Activated T-cell treated with anti-CD3 and anti-CD28 coated beads, Interleukin-2, amount 50 U/mL, for 48 hours (primary cell): ENCODE measurements around the gene MRAP.
"Not testable (repeated sequence)": the region's sequence is repeated elsewhere in the genome, so short reads cannot be mapped to it uniquely, and the experiment has no call there.

Experiments
- DNase-seq, 2 experiments: peaks; one replicate each; pipeline ENCODE4 v3.0.0-alpha.2; 2020

MRAP gene

DNA sequence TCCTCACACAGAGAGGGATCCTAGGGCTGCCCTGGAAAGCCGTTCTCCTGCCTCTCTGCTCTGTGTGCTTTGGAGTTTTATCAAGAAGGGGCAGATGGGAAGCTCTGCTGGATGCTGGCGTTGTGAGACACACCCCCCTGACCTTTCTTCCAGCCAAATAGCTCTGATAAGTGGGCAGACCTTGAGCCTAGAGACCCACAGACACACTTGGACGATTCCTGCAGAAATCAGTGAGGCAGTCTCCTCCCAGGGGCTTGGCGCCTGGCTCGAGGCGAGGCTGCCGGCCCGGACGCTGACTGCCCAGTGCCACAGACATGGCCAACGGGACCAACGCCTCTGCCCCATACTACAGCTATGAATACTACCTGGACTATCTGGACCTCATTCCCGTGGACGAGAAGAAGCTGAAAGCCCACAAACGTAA is at the start of gene MRAP:
Gene MRAP, plus strand, starts transcription at position 198 of the 424 bp plus-strand sequence. Its CDS starts 117 bp downstream, at position 315.
- no peak for DNase-seq

DNA sequence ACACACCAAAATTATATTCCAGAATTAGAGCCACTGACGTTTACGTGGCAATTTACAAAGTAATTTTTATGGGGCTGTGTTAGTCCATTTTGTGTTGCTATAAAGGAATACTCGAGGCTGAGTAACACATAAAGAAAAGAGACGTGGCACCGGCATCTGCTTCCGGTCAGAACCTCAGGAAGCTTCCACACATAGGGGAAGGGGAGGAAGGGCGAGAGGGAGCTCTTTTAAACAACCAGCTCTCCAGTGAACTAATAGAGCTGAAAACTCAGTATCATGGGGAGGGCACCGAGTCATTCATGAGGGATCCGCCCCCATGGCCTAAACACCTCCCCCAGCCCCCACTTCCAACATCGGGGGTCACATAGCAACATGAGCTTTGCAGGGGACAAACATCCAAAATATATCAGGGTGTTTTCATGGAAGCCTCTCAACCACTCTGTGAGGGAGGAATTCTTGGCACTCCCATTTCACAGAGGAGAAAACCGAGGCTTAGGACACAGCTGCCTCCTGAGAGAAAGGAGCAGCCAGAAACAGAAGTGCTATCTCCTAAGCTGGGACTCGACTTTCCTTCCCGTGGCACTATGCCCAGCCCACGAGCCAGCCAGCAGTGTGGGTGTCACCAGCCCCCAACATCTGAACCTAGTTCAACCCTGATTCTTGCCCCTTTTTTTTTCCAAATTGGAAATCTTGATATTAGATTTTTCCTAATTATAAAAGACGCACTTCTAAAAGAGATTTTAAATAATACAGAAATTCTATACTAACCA is 49.0 kb upstream of the MRAP start:
- DNase-seq: no peak

DNA sequence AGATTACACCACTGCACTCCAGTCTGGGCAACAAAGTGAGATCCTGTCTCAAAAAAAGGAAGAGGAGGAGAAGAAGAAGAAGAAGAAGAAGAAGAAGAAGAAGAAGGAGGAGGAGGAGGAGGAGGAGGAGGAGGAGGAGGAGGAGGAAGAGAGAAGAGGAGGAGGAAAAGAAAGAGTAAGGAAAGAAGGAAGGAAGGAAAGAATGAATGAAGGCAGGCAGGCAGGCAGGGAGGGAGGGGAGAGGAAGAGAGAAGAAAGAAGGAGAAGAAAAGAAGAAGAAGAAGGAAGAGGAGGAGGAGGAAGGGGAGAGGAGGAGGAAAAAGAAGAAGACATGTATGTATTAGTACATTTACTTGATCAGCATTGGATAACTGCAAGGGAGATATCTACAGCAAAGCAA is 46.5 kb upstream of the MRAP start:
- DNase-seq: no peak

DNA sequence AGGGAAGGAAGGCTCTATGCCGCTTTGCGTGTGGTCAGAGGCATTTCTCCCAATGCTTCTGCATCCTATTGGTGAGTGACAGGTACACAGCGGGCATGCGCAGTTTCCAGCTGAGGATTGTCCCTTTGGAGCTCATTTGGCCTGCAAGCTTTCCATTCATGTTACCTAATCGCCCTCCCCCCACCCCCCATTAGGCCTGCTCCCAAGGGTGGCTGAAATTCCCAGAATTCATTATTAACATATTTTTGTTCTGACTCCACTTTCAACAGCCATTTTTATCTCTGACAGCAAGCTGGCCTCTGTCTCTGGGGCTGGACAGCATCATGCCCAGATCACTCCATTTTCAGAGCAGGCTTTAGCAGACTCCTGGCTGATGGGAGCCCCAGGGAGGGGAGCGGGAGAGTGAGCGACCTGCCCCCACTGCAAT is 45.4 kb upstream of the MRAP start:
- no peak for DNase-seq

DNA sequence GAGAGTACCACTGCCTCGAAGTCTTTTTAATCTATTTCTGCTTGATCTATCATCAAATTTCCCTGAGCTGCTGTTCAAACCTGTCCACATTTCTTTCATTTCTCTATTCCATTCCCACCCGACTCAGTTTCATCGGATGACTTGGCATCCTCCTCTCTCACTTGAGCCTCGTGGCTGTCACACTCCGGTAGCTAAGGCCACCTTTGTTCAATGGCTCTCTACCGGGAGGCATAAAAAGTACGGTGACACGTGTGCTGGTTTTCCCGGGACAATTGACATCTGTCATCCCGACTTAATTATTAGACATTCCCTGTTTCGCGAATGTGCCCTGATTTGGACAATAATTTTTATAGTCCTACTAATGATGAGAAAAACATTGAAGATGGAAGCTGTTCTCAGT is 42.4 kb upstream of the MRAP start:
- no peak for DNase-seq

DNA sequence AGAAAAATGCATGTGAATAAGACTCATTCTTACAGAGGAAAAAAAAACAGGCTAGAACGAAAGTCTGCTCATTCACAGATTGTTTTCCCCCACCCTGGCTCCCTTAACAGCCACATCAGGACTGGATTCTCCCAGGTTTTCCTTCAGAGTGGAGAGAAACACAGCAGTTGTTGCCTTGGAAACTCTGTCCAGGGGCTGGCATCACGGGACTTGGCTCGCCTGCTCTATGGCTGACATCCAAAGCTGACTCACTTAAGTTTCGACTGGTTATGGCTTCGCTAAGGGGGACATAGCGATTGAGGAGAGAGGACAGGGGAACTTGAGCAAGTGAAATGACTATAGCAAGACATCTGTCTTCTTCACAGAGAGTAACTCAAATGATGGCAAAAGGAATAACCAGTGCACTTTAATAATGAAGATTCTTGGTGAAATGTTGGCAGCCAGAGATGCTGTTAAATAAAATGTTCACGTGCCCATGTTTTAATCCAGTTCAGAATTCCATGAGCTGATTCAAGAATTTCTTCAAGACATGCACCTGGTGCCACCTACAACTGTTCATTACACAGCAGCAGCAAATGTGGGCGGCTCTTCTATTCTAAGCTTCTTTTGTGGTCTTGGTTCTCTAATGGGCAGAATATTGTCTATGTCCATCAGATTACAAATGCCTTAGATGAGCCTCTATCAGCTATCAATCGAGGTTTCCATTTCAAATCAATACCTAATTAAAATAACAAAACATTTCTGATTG is 41.6 kb upstream of the MRAP start:
- no peak for DNase-seq

DNA sequence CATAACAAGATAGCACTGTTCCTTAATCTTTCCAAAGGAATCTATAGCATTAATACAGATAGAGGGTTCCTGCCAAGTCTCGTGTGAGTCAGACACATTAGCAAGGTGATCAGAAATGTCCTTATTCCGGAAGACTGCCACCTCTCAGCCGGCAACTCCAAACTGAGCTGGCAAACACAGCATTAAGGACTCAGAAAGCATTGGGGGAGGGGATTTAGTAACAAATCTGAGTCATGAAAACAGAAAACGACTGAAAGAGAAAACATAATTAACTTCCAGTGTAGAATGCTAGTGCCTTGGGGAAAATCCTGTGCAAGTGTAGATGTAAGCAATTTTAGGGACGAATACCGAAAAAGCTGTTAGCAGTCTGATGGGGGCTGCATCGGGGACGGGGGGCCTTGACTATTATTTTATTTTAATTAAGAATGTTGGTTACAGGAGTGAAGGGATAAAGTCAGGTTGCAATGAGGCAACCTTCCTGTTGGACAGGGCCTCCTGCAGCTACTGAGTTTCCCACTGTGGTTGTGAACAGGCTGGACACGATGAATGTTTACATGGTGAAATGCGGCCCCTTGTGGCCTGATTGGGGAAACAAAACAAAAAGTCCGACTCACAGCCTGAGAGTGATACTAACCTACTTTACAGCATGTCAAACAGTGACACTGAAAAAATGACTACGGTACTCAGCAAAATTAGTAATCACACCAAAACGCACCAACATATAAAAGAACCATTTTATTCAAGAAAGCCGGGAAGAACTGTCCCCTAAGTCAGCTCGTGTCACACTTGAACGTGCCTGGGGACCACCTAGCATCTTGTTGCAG is 40.5 kb upstream of the MRAP start:
- DNase-seq: peak; percentile 63 to 68

DNA sequence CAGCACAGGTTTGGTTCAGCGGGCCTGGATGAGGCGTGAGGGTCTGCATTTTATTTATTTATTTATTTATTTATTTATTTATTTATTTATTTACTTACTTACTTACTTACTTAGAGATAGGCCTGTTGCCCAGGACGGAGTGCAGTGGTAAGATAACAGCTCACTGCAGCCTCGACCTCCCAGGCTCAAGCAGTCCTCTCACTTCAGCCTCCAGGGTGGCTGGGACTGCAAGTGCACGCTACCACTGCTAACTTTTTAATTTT is 39.9 kb upstream of the MRAP start:
- not testable (repeated sequence) for DNase-seq

DNA sequence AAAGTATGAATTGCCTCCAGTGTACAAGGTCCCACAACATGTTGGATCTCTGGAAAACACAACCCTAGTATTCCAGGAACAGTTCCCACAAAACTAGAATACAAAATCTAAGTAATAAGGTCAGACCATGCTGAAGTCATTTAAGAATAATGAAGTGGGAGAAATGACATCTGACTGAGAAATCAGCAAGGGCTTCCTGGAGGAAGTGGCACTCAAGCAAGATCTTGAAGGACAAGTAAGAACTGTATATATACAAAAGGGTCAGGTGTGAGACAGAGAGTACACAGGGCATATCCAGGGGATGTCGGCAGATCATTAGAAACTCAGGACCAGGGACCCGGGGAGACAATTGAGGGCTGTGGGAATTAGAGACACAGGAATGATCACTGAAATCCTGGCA is 38.5 kb upstream of the MRAP start:
- no peak for DNase-seq

DNA sequence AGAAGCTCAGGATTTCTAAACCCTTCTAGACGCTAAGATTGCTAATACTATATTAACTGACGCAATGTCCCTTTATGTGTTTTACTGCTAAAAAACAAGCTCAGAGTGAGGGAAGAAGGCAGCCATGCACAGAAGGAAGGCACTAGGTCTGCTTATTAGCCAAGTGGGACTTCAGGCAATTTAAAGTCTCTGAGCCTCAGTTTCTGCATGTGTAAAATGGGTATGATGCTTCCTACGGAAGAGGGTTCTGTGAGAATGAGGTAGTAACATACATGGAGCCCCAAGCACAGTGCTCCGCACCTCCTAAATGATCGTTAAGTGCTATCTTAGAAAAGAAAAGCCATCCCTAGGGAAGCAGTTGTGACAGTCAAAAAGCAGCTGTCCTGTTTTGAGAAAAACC is 36.7 kb upstream of the MRAP start:
- DNase-seq: no peak

DNA sequence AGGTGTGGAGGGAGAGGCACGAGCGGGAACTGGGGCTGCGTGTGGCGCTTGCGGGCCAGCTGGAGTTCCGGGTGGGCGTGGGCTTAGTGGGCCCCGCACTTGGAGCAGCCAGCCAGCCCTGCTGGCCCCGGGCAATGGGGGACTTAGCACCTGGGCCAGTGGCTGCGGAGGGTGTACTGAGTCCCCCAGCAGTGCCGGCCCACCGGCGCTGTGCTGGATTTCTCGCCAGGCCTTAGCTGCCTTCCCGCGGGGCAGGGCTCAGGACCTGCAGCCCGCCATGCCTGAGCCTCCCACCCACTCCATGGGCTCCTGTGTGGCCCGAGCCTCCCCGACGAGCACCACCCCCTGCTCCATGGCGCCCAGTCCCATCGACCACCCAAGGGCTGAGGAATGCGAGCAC is 33.3 kb upstream of the MRAP start:
- not testable (repeated sequence) for DNase-seq

DNA sequence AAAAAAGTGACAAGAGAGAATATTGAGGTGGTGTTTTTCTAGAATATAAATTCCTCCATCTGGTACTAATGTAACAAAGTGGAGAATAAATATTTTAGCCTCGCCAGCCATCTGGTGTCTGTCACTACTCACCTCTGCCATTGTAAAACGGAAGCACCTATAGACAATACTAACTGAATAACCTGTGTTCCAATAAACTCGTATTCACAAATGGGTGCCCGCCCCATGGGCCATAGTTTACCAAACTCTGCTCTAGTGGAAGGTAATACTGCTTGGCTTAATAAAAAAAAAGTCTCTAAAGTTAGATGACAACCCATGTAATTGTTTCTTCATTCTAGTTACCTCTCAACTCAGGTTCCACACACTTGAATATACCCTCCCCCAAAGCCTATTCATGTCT is 27.9 kb upstream of the MRAP start:
- DNase-seq: no peak

DNA sequence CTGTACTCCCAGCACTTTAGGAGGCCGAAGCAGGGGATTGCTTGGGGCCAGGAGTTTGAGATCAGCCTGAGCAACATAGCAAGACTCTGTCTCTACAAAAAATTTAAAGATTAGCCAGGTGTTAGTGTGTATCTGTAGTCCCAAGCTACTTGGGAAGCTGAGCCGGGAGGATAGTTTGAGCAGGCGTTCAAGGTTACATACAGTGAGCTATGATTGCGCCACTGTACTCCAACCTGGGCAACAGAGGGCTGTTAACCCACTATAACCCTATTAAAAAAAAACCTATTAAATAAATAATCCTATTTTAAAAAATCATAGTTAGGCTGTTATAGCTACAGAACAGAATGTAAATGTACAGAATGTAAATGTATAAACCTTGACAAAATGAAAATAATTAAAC is 22.0 kb upstream of the MRAP start:
- no peak for DNase-seq

DNA sequence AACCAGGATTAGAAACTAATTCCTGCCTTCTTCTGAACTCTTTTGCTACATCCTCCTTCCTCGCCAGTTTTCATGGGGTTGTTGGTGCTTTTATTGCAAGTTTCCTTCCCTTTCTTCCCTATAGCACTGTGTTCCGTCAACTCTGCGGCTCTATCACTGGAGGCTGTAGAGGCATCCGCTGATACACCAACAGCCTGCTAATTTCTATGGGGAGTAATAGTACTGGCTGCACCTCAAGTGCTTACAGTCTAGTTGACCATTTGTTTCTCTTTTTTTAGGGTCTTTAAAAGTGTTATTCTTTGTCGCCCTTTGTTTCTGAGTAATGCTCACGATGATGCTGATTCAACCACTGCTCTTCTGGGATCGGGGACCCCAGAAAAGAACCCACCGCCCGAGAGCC is 20.6 kb upstream of the MRAP start:
- DNase-seq: no peak

DNA sequence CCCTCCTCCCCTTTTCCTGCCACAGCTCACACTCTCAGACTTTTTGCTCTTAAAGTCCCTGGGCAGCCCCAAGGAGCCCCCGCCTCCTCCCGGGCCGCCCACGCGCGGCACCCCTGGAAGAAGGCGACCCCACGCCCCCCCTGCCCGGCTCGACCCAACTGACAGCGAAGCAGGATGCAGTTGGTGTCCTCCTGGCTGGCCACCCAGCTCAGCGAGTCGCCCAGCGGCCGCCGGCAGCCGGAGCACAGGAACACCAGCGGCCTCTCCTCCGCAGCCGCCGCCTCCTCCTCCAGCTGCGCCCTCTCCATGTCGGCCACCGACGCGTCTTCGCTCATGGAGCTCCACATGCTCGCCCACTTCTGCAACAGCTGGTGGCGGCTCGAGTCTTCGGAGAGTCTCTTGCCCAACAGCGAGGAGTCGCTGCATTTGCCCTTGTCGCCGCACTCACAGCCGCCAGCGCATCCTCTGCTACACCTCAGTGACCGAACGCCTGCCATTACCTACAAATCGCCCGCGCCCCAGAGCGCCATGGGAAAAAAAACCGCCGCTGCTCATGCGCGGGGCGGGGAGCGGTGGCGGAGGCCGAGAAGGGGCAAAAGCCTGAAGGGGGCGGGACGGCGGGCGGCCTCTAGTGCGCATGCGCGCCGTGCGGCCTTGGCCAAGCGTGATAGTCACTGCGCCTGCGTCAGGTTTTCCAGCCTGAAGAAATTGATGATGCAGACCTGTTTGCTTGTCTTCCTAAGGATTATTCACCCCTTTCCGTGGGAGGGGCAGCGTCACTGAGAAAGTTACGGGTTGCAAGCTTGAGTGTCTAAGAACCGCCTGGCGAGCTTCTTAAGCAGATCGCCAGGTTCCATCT is 19.9 kb upstream of the MRAP start, which contains the start of gene MIS18A:
Gene MIS18A, minus strand, starts transcription at position 532 of the 859 bp plus-strand sequence. Its CDS starts 35 bp downstream, at position 497.
- peak; percentile 99 for DNase-seq

DNA sequence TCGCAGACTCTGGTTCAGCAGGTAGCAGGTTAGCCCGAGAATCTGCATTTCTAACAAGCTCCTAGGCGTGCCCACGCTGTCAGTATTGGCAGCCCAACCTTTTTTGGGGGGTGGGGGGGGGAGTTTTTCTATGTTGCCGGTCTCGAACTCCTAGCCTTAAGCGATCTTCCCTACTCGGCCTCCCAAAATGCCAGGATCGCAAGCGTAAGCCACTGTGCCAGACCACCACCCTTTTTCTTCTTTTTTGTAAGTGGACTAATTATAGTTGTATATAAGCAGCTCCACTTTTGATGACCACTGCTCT is 19.3 kb upstream of the MRAP start:
- DNase-seq: no peak

DNA sequence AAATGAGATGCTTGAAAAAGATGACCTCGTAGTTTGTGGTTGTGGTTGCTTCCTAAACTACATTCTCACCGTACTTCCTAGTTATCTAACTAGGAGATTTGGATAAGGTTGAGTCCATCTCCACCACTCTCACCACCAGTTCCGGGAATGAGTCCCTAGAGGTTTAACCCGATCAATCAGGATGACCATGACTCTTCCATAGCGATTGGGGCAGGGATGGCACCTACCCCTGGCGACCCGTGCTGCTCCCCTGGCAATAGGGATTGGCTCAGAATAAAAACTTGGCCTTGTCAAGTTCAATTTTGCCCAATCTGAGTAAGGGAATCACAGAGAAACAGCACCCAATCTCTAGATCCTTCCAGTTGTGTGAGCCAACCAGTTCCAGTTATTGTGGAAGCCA is 17.1 kb upstream of the MRAP start:
- no peak for DNase-seq

DNA sequence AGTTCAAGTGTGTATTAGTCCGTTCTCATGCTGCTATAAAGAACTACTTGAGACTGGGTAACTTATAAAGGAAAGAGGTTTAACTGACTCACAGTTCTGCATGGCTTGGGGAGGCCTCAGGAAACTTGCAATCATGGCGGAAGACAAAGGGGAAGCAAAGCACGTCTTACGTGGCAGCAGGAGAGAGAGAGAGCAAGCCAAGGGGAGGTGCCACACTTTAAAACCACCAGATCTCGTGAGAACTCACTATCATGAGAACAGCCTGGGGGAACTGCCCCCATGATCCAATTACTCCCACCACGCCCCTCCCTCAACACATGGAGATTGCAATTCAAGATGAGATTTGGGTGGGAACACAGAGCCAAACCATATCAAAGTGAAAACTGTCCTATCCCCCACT is 15.7 kb upstream of the MRAP start:
- no peak for DNase-seq

DNA sequence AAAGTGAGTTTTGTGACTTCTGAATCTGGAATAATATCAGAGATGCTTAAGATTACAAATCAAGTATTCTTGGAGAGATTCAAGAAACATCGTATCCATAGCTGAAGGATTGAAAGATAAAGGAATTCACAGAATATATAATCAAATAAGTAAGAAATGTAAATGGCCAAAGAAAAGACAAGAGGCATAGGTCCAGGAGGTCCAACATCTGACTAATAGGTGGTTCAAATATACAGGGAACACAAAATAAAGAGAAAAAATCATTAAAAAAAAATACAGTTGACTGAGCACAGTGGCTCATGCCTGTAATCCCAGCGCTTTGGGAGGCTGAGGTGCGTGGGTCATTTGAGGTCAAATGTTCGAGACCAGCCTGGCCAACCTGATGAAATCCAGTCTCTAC is 13.2 kb upstream of the MRAP start:
- no peak for DNase-seq

DNA sequence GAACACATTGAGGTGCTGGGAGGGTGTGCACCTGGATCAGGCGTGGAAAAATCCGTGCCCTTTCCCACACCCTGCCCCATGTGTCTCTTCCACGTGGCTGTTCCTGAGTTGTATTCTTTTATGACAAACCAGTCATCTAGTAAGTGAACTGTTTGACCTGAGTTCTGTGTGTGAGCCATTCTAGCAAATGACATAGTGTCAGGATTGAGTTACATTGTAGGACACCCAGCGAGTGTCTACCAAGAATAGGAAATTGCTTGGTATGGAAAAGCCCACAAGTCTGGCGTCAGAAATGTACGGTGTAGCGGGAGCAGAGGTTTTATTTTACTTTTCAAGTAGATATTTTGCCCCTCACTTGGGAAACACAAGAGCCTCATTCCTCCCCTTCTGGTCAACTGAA is 1.2 kb upstream of the MRAP start:
- no peak for DNase-seq

DNA sequence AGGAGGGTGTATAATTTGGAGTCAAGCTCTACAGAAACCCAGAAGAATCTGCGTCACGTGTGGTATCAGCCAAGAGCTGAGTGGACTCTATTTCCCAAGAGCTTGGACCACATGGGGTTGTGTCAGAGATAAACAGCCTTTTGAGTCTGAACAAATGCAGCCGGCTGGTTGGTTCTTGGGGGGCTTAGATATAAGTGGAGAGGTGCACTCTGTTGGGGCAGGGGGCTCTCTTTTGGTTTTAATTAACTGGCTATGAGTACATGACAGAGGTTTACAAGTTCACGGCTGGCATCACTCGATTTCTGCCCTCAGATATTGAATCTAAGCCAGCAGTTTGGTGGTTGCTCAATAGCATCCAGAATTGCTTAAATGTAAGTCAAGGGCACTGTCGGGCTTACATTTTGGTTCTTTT is 501 bp upstream of the MRAP start:
- DNase-seq: no peak

DNA sequence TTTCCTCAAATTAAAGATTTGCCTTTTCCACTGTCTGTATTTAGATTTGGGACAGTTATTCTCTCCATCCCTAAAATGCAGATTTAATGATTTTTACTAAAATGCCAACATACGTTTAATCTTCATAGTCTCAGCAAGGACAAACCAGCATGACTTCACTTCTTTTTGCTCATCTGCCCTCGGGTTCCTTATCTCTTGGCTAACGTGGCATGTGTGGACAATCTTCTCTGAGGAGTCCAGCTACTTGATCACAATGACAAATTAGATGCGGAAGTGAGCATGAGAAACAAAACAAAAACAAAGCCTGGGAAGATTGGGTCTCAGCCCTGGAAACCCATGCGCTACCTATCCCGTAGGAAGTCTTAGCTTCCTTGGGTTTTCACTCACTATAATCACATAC is 1.0 kb downstream of the MRAP start:
- DNase-seq: no peak

DNA sequence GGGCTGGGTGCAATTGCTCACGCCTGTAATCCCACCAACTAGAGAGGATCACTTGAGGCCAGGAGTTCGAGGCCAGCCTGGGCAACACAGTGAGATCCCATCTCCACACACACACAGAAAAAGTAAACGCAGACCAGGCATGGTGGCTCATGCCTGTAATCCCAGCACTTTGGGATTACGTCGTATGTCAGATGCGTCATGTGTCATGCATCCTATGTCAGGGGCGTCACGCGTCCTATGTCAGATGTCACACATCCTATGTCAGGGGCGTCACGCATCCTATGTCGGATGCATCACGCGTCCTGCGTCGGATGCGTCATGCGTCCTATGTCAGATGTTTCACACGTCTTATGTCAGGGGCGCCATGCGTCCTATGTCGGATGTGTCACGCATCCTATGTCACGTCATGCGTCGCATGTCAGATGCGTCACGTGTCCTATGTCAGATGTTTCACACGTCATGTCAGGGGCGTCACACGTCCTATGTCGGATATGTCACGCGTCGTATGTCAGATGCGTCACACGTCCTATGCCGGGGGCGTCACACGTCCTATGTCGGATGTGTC is 1.5 kb downstream of the MRAP start:
- no peak for DNase-seq
